Liver (tissue), 9 donors: ENCODE data around the gene DPT. TPM values are rescaled to one million over a fixed set of nuclear protein-coding genes. Genes with fewer than 3 reads are reported as not detected.

Experiments
- DNase-seq: peaks from one replicate; pipeline ENCODE4 v3.0.0-alpha.2; 2017; ENCODE audit warnings: low spot score
- H3K27ac ChIP-seq, 2 donors: one replicate each; pipeline ENCODE4 v1.7.0; 2013; ENCODE audit warnings: inconsistent platforms in 2 of 2, low read length in 2 of 2, control low read depth in 1 of 2, low read depth in 1 of 2, mild to moderate bottlenecking in 1 of 2
- H3K27me3 ChIP-seq, 4 donors: one replicate each; pipeline versions ENCODE4 v1.6.1 to v1.7.0; 2013; ENCODE audit warnings: low read length in 3 of 4, inconsistent platforms in 1 of 4, mild to moderate bottlenecking in 1 of 4, moderate library complexity in 1 of 4; ENCODE audit not compliant: control insufficient read depth in 4 of 4, insufficient read depth in 4 of 4
- H3K36me3 ChIP-seq, 4 donors: one replicate each; pipeline versions ENCODE4 v1.6.1 to v1.7.0; 2013; ENCODE audit warnings: low read length in 3 of 4, mild to moderate bottlenecking in 3 of 4, low read depth in 1 of 4, moderate library complexity in 1 of 4; ENCODE audit not compliant: control insufficient read depth in 4 of 4, insufficient read depth in 3 of 4
- H3K4me1 ChIP-seq, 4 donors: one replicate each; pipeline versions ENCODE4 v1.6.1 to v1.7.0; 2013; ENCODE audit warnings: low read length in 3 of 4, mild to moderate bottlenecking in 3 of 4, moderate library complexity in 1 of 4; ENCODE audit not compliant: control insufficient read depth in 4 of 4, insufficient read depth in 4 of 4
- H3K4me3 ChIP-seq, 3 donors: one replicate each; pipeline versions ENCODE4 v1.6.1 to v1.7.0; 2013; ENCODE audit warnings: low read length in 3 of 3, control low read depth in 1 of 3, low read depth in 1 of 3, mild to moderate bottlenecking in 1 of 3
- H3K9ac ChIP-seq, 2 donors: one replicate each; pipeline ENCODE4 v1.7.0; 2013; ENCODE audit warnings: low read length in 2 of 2, mild to moderate bottlenecking in 2 of 2, moderate library complexity in 2 of 2, control low read depth in 1 of 2, low read depth in 1 of 2
- H3K9me3 ChIP-seq, 4 donors: one replicate each; pipeline versions ENCODE4 v1.6.1 to v1.7.0; 2013; ENCODE audit warnings: low read length in 3 of 4; ENCODE audit not compliant: control insufficient read depth in 4 of 4
- EGR1 ChIP-seq, 2 donors: IDR thresholded peaks; 2 replicates each; pipeline ENCODE4 v1.6.1; 2016 to 2018; ENCODE audit warnings: antibody characterized with exemption in 2 of 2, low read depth in 2 of 2
- FOXA1 ChIP-seq: IDR thresholded peaks from 2 replicates; pipeline ENCODE4 v1.6.1; 2016; ENCODE audit warnings: antibody characterized with exemption
- FOXA2 ChIP-seq: IDR thresholded peaks from 2 replicates; pipeline ENCODE4 v1.6.1; 2016; ENCODE audit warnings: antibody characterized with exemption
- GABPA ChIP-seq, 2 donors: IDR thresholded peaks in 1 of 2; conservative IDR thresholded peaks in 1 of 2; 2 replicates each; pipeline ENCODE4 v1.6.1; 2016; ENCODE audit warnings: antibody characterized with exemption in 2 of 2, mild to moderate bottlenecking in 1 of 2, moderate library complexity in 1 of 2
- HNF4A ChIP-seq, 2 donors: conservative IDR thresholded peaks; 2 replicates each; pipeline ENCODE4 v1.6.1; 2016; ENCODE audit warnings: antibody characterized with exemption in 2 of 2, mild to moderate bottlenecking in 2 of 2
- HNF4G ChIP-seq: IDR thresholded peaks from 2 replicates; pipeline ENCODE4 v1.6.1; 2016; ENCODE audit warnings: antibody characterized with exemption
- NR2F2 ChIP-seq: IDR thresholded peaks from 2 replicates; pipeline ENCODE4 v1.6.1; 2016; ENCODE audit warnings: antibody characterized with exemption
- RAD21 ChIP-seq, 2 donors: IDR thresholded peaks; 2 replicates each; pipeline ENCODE4 v1.6.1; 2016; ENCODE audit warnings: antibody characterized with exemption in 2 of 2, mild to moderate bottlenecking in 2 of 2
- RXRA ChIP-seq, 2 donors: IDR thresholded peaks; 2 replicates each; pipeline ENCODE4 v1.6.1; 2017 to 2018; ENCODE audit warnings: antibody characterized with exemption in 2 of 2, mild to moderate bottlenecking in 1 of 2
- SP1 ChIP-seq: IDR thresholded peaks from 2 replicates; pipeline ENCODE4 v1.6.1; 2018; ENCODE audit warnings: antibody characterized with exemption, mild to moderate bottlenecking
- TAF1 ChIP-seq: conservative IDR thresholded peaks from 2 replicates; pipeline ENCODE4 v1.6.1; 2016; ENCODE audit warnings: antibody characterized with exemption, mild to moderate bottlenecking
- YY1 ChIP-seq: IDR thresholded peaks from 2 replicates; pipeline ENCODE4 v1.6.1; 2016; ENCODE audit warnings: antibody characterized with exemption, mild to moderate bottlenecking
- WGBS: extraction: QIAGEN DNeasy Blood & Tissue Kit; methylation state at CpG from one replicate; pipeline ENCODE4 v1.1.7; 2013; 5-methylcytosine and 5-hydroxymethylcytosine counted together
- polyA plus RNA-seq, 2 donors: library from polyadenylated mRNA; stranded (reverse) in 1 of 2; unstranded in 1 of 2; fragments of 200-250 nt in 1 of 2; fragments of >200 nt in 1 of 2; fragmentation: Nextera tagmentation in 1 of 2; extraction: Ambion mirVana in 1 of 2; gene quantifications; one replicate each; pipeline versions ENCODE4 v1.2.1 to v1.2.3, GENCODE V29; 2013 to 2015
- total RNA-seq, 2 donors: library from RNA; depleted of rRNA; stranded (reverse); fragments of >200 nt; gene quantifications; one replicate each; pipeline ENCODE4 v1.2.3, GENCODE V29; 2014
- TF ChIP-seq, protein P1 (sequence below): IDR thresholded peaks from 2 replicates; pipeline ENCODE4 v1.6.1; 2016; ENCODE audit warnings: antibody characterized with exemption
- TF ChIP-seq, protein P2 (sequence below): IDR thresholded peaks from 2 replicates; pipeline ENCODE4 v1.6.1; 2016; ENCODE audit warnings: antibody characterized with exemption
- TF ChIP-seq, protein P3 (sequence below): IDR thresholded peaks from 2 replicates; pipeline ENCODE4 v1.6.1; 2016; ENCODE audit warnings: antibody characterized with exemption
- TF ChIP-seq, protein P4 (sequence below): fragments of 150-350 bp; IDR thresholded peaks from 2 replicates; pipeline ENCODE4 v1.5.1; 2017; ENCODE audit warnings: improper control_type of control experiment, low read depth, low read length; ENCODE audit not compliant: missing input control
- TF ChIP-seq, protein P5 (sequence below): IDR thresholded peaks from 2 replicates; pipeline ENCODE4 v1.6.1; 2016; ENCODE audit warnings: antibody characterized with exemption, mild to moderate bottlenecking
- donor health status: healthy.
- donor health status: healthy.
- donor health status: healthy.
- donor health status: healthy.
- donor health status: healthy.

DPT gene
- total RNA-seq = 1 to 10 TPM in 1 of 2 donors, under 1 TPM in 1; 0.42 to 4.6 TPM
- 1 to 10 TPM; 1.3 to 5.0 TPM for polyA plus RNA-seq

DNA sequence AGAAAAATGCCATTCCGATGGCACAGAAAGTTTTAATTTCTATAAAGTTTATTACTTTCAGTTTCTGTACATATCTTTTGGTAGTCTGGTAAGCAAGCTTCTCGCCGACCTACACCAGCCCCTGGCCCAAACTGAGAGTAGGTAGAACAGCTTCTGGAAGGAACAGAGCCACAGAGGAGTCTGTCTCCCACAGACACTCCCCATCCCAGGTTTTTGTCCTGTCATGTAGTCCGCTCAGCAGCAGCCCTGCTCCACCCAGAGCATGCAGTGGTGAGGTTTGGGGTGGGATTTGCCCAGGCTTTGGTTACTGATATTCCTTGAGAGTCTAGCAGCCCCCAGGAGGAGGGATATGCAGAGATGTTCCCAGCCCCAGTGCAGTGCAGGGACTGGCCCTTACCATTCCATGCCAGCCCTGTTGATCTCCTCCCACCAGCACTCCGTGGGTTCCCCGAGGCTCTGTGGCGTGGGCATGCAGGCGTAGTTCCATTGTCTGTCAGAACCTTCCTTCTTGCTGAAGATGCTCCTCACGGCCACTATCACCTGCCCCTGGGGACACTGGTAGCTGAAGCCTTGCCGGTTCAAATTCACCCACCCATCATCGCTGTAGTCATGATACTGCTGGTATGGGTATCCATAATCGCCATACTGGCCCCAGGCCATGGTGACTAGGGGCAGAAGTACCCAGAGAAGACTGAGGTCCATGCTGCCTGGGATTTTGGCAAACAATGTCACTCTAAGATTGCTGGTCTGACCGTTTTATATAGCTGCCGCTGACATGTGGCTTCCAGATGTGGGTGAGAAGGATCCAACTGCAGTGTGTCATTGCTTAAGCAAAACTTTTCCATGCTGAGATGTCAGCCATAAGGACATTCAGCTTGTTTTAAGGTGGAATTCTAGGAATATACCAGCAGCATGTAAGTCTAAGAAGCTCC lies at the start of gene DPT:
DPT (minus strand) TSS at position 734 of the 932 bp plus-strand sequence; CDS start at position 702, 32 bp downstream.
- Histone ChIP-seq H3K27ac (peak within 1 kb of the TSS in 1 of 2 donors; percentile 24), H3K4me3 (no peak within 1 kb of the TSS), H3K27me3 (no peaks in the 10 kb centered on the region), H3K9me3 (no peaks in the 10 kb centered on the region), H3K4me1 (no peaks in the 10 kb centered on the region), H3K36me3 (no peaks in the 10 kb centered on the region), H3K9ac (no peak within 1 kb of the TSS)
- TF ChIP-seq, protein P1, sequence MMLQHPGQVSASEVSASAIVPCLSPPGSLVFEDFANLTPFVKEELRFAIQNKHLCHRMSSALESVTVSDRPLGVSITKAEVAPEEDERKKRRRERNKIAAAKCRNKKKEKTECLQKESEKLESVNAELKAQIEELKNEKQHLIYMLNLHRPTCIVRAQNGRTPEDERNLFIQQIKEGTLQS = no peak
- TF ChIP-seq GABPA (IDR thresholded peaks at IDR 0.05 in 1 of 2, conservative IDR thresholded peaks at IDR 0.05 in 1 of 2) (no peak), EGR1 (IDR thresholded peaks at IDR 0.05; ENCODE audit: low read depth in 2 of 2) (no peak), YY1 (no peak), HNF4A (conservative IDR thresholded peaks at IDR 0.05) (no peak), FOXA1 (no peak), RXRA (IDR thresholded peaks at IDR 0.05) (no peak), TAF1 (no peak), NR2F2 (no peak), FOXA2 (no peak), HNF4G (no peak), RAD21 (IDR thresholded peaks at IDR 0.05) (no peak), SP1 (no peak)
- TF ChIP-seq, protein P2, sequence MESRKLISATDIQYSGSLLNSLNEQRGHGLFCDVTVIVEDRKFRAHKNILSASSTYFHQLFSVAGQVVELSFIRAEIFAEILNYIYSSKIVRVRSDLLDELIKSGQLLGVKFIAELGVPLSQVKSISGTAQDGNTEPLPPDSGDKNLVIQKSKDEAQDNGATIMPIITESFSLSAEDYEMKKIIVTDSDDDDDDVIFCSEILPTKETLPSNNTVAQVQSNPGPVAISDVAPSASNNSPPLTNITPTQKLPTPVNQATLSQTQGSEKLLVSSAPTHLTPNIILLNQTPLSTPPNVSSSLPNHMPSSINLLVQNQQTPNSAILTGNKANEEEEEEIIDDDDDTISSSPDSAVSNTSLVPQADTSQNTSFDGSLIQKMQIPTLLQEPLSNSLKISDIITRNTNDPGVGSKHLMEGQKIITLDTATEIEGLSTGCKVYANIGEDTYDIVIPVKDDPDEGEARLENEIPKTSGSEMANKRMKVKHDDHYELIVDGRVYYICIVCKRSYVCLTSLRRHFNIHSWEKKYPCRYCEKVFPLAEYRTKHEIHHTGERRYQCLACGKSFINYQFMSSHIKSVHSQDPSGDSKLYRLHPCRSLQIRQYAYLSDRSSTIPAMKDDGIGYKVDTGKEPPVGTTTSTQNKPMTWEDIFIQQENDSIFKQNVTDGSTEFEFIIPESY = no peak
- TF ChIP-seq, protein P3, sequence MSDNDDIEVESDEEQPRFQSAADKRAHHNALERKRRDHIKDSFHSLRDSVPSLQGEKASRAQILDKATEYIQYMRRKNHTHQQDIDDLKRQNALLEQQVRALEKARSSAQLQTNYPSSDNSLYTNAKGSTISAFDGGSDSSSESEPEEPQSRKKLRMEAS = no peak
- TF ChIP-seq, protein P4, sequence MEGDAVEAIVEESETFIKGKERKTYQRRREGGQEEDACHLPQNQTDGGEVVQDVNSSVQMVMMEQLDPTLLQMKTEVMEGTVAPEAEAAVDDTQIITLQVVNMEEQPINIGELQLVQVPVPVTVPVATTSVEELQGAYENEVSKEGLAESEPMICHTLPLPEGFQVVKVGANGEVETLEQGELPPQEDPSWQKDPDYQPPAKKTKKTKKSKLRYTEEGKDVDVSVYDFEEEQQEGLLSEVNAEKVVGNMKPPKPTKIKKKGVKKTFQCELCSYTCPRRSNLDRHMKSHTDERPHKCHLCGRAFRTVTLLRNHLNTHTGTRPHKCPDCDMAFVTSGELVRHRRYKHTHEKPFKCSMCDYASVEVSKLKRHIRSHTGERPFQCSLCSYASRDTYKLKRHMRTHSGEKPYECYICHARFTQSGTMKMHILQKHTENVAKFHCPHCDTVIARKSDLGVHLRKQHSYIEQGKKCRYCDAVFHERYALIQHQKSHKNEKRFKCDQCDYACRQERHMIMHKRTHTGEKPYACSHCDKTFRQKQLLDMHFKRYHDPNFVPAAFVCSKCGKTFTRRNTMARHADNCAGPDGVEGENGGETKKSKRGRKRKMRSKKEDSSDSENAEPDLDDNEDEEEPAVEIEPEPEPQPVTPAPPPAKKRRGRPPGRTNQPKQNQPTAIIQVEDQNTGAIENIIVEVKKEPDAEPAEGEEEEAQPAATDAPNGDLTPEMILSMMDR = no peak
- TF ChIP-seq, protein P5, sequence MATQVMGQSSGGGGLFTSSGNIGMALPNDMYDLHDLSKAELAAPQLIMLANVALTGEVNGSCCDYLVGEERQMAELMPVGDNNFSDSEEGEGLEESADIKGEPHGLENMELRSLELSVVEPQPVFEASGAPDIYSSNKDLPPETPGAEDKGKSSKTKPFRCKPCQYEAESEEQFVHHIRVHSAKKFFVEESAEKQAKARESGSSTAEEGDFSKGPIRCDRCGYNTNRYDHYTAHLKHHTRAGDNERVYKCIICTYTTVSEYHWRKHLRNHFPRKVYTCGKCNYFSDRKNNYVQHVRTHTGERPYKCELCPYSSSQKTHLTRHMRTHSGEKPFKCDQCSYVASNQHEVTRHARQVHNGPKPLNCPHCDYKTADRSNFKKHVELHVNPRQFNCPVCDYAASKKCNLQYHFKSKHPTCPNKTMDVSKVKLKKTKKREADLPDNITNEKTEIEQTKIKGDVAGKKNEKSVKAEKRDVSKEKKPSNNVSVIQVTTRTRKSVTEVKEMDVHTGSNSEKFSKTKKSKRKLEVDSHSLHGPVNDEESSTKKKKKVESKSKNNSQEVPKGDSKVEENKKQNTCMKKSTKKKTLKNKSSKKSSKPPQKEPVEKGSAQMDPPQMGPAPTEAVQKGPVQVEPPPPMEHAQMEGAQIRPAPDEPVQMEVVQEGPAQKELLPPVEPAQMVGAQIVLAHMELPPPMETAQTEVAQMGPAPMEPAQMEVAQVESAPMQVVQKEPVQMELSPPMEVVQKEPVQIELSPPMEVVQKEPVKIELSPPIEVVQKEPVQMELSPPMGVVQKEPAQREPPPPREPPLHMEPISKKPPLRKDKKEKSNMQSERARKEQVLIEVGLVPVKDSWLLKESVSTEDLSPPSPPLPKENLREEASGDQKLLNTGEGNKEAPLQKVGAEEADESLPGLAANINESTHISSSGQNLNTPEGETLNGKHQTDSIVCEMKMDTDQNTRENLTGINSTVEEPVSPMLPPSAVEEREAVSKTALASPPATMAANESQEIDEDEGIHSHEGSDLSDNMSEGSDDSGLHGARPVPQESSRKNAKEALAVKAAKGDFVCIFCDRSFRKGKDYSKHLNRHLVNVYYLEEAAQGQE = no peak
- 84% methylated on average over 14 of the region's 14 CpGs for WGBS
- DNase-seq = no peak
